ENCODE data around the gene GRIA3. TPM values are rescaled to one million over a fixed set of nuclear protein-coding genes. Genes with fewer than 3 reads are reported as not detected.
"Not testable (repeated sequence)": the region's sequence is repeated elsewhere in the genome, so short reads cannot be mapped to it uniquely, and the experiment has no call there.

Gene GRIA3
- total RNA-seq, 8 experiments from 2014 or later, result 0.28 to 11.3 (median 6.8) TPM; not detected in 1

- WGBS, 10 experiments, result 40 to 100% methylated on average over 1 of the region's 1 CpG; no CpG with 5 or more reads in 8 of the 10 experiments
- ATAC-seq (replicated peaks in 6 of 8), result no peak
- no peaks in the 10 kb centered on the region for H3K4me1 ChIP-seq (replicated peaks in 1 of 2)
- in situ Hi-C loops (cut with MboI; ENCODE audit: low pct_unique_long_range_greater_than_20kb in 2 of 9, low sequenced_read_pairs in 9 of 9, unreplicated experiment in 9 of 9), result loop anchor here in 1 of 9 experiments (25.0 kb wide), 1 partner anchor 222 kb away; the partner anchor contains the start of gene GRIA3
- no peak overlapping the region for H3K4me3 ChIP-seq
- H3K27ac ChIP-seq, result no peak overlapping the region
These were observed 225.0 kb downstream of the GRIA3 start for GRCh38 chrX:123408821-123409737.

- Histone ChIP-seq H3K4me1 (replicated peaks in 1 of 2) (no peaks in the 10 kb centered on the region), H3K27ac (no peak overlapping the region), H3K4me3 (no peak overlapping the region)
- in situ Hi-C loops (cut with MboI; ENCODE audit: low pct_unique_long_range_greater_than_20kb in 2 of 9, low sequenced_read_pairs in 9 of 9, unreplicated experiment in 9 of 9), result loop anchor here in 1 of 9 experiments (25.0 kb wide), 1 partner anchor 236 kb away; the partner anchor contains the start of gene GRIA3
- WGBS, 10 experiments, result 0 to 40% (median 26%) methylated on average over 1 of the region's 1 CpG; no CpG with 5 or more reads in 6 of the 10 experiments
- peak in 6 of 8 experiments; percentile 38 to 63 (median 49) for ATAC-seq (replicated peaks in 6 of 8)
These were observed 238.8 kb downstream of the GRIA3 start for GRCh38 chrX:123422875-123423274.

GRCh38 chrX:123424546-123424945 lies 240.5 kb downstream of the GRIA3 start:
- ATAC-seq (replicated peaks in 6 of 8), result peak in 4 of 8 experiments; percentile 55 to 85 (median 74)
- no peaks in the 10 kb centered on the region for H3K4me1 ChIP-seq (replicated peaks in 1 of 2)
- no peak overlapping the region for H3K4me3 ChIP-seq
- in situ Hi-C loops (cut with MboI; ENCODE audit: low pct_unique_long_range_greater_than_20kb in 2 of 9, low sequenced_read_pairs in 9 of 9, unreplicated experiment in 9 of 9), result loop anchor here in 1 of 9 experiments (25.0 kb wide), 1 partner anchor 237 kb away; the partner anchor contains the start of gene GRIA3
- no peak overlapping the region for H3K27ac ChIP-seq

- Histone ChIP-seq H3K4me1 (replicated peaks in 1 of 2) (no peaks in the 10 kb centered on the region), H3K27ac (no peak overlapping the region), H3K4me3 (no peak overlapping the region)
- 6 to 80% (median 43%) methylated on average over 2 of the region's 2 CpGs; no CpG with 5 or more reads in 7 of the 10 experiments for WGBS, 10 experiments
- no peak for ATAC-seq (replicated peaks in 6 of 8)
- in situ Hi-C loops (cut with MboI; ENCODE audit: low pct_unique_long_range_greater_than_20kb in 2 of 9, low sequenced_read_pairs in 9 of 9, unreplicated experiment in 9 of 9), result no loop called here
These were observed 241.4 kb downstream of the GRIA3 start for GRCh38 chrX:123425471-123425870.

- no peaks in the 10 kb centered on the region for H3K4me1 ChIP-seq (replicated peaks in 1 of 2)
- no peak overlapping the region for H3K27ac ChIP-seq
- in situ Hi-C loops (cut with MboI; ENCODE audit: low pct_unique_long_range_greater_than_20kb in 2 of 9, low sequenced_read_pairs in 9 of 9, unreplicated experiment in 9 of 9), result no loop called here
- WGBS, 10 experiments, result 15 to 80% (median 68%) methylated on average over 1 to 2 of the region's 3 CpGs; no CpG with 5 or more reads in 6 of the 10 experiments
- H3K4me3 ChIP-seq, result no peak overlapping the region
- no peak for ATAC-seq (replicated peaks in 6 of 8)
These were observed 241.8 kb downstream of the GRIA3 start for GRCh38 chrX:123425904-123426303.

- WGBS, 10 experiments, result 32 to 94% (median 70%) methylated on average over 1 to 4 of the region's 4 CpGs; no CpG with 5 or more reads in 4 of the 10 experiments
- H3K4me1 ChIP-seq (replicated peaks in 1 of 2), result no peaks in the 10 kb centered on the region
- in situ Hi-C loops (cut with MboI; ENCODE audit: low pct_unique_long_range_greater_than_20kb in 2 of 9, low sequenced_read_pairs in 9 of 9, unreplicated experiment in 9 of 9), result no loop called here
- H3K27ac ChIP-seq, result no peak overlapping the region
- peak in 2 of 8 experiments; percentile 29 to 32 for ATAC-seq (replicated peaks in 6 of 8)
- H3K4me3 ChIP-seq, result no peak overlapping the region
These were observed 248.5 kb downstream of the GRIA3 start for GRCh38 chrX:123432361-123433150.

- no peak for ATAC-seq (replicated peaks in 6 of 8)
- in situ Hi-C loops (cut with MboI; ENCODE audit: low pct_unique_long_range_greater_than_20kb in 2 of 9, low sequenced_read_pairs in 9 of 9, unreplicated experiment in 9 of 9), result no loop called here
- Histone ChIP-seq H3K4me1 (replicated peaks in 1 of 2) (no peaks in the 10 kb centered on the region), H3K27ac (no peak overlapping the region), H3K4me3 (no peak overlapping the region)
- WGBS, 10 experiments, result 30 to 100% (median 59%) methylated on average over 1 to 4 of the region's 5 CpGs; no CpG with 5 or more reads in 4 of the 10 experiments
These were observed 252.5 kb downstream of the GRIA3 start for GRCh38 chrX:123436512-123437136.

- 6 to 80% (median 78%) methylated on average over 1 to 2 of the region's 3 CpGs; no CpG with 5 or more reads in 7 of the 10 experiments for WGBS, 10 experiments
- ATAC-seq (replicated peaks in 6 of 8); H3K4me1 ChIP-seq (replicated peaks in 1 of 2); H3K27ac ChIP-seq; in situ Hi-C loops (cut with MboI; ENCODE audit: low pct_unique_long_range_greater_than_20kb in 2 of 9, low sequenced_read_pairs in 9 of 9, unreplicated experiment in 9 of 9); H3K4me3 ChIP-seq: not testable (repeated sequence)
These were observed 255.8 kb downstream of the GRIA3 start for GRCh38 chrX:123439926-123440325.

GRCh38 chrX:123442764-123443163 lies 258.7 kb downstream of the GRIA3 start:
- in situ Hi-C loops (cut with MboI; ENCODE audit: low pct_unique_long_range_greater_than_20kb in 2 of 9, low sequenced_read_pairs in 9 of 9, unreplicated experiment in 9 of 9), result no loop called here

GRCh38 chrX:123447506-123447905 lies 263.4 kb downstream of the GRIA3 start:
- no peaks in the 10 kb centered on the region for H3K4me1 ChIP-seq (replicated peaks in 1 of 2)
- H3K4me3 ChIP-seq, result no peak overlapping the region
- in situ Hi-C loops (cut with MboI; ENCODE audit: low pct_unique_long_range_greater_than_20kb in 2 of 9, low sequenced_read_pairs in 9 of 9, unreplicated experiment in 9 of 9), result no loop called here
- 46 to 100% (median 90%) methylated on average over 1 to 3 of the region's 3 CpGs; no CpG with 5 or more reads in 4 of the 10 experiments for WGBS, 10 experiments
- no peak overlapping the region for H3K27ac ChIP-seq
- no peak for ATAC-seq (replicated peaks in 6 of 8)

More at GRCh38 chrX:123442764-123443163, 258.7 kb downstream of the GRIA3 start:
- Histone ChIP-seq H3K4me3 (no peak overlapping the region), H3K4me1 (replicated peaks in 1 of 2) (no peaks in the 10 kb centered on the region), H3K27ac (no peak overlapping the region)
- WGBS, 10 experiments, result 18 to 100% (median 72%) methylated on average over 2 to 5 of the region's 5 CpGs; no CpG with 5 or more reads in 6 of the 10 experiments
- no peak for ATAC-seq (replicated peaks in 6 of 8)

GRCh38 chrX:123449335-123449734 lies 265.3 kb downstream of the GRIA3 start:
- Histone ChIP-seq H3K4me3 (no peak overlapping the region), H3K27ac (no peak overlapping the region), H3K4me1 (replicated peaks in 1 of 2) (no peaks in the 10 kb centered on the region)
- in situ Hi-C loops (cut with MboI; ENCODE audit: low pct_unique_long_range_greater_than_20kb in 2 of 9, low sequenced_read_pairs in 9 of 9, unreplicated experiment in 9 of 9), result no loop called here
- ATAC-seq (replicated peaks in 6 of 8), result no peak
- WGBS, 10 experiments, result 47 to 69% (median 50%) methylated on average over 2 to 4 of the region's 4 CpGs; no CpG with 5 or more reads in 7 of the 10 experiments

GRCh38 chrX:123450222-123450621 lies 266.1 kb downstream of the GRIA3 start:
- WGBS, 10 experiments, result 0 to 100% (median 10%) methylated on average over 1 to 2 of the region's 3 CpGs; no CpG with 5 or more reads in 5 of the 10 experiments
- in situ Hi-C loops (cut with MboI; ENCODE audit: low pct_unique_long_range_greater_than_20kb in 2 of 9, low sequenced_read_pairs in 9 of 9, unreplicated experiment in 9 of 9), result no loop called here
- H3K4me3 ChIP-seq, result no peak overlapping the region
- H3K4me1 ChIP-seq (replicated peaks in 1 of 2), result no peaks in the 10 kb centered on the region
- ATAC-seq (replicated peaks in 6 of 8), result no peak
- H3K27ac ChIP-seq, result no peak overlapping the region
